ENCODE results near the gene PPP2R5D.

Gene PPP2R5D

GRCh38 chr6:43061861-43062260 lies 77.5 kb downstream of the PPP2R5D start:
- TF ChIP-seq, protein P1, sequence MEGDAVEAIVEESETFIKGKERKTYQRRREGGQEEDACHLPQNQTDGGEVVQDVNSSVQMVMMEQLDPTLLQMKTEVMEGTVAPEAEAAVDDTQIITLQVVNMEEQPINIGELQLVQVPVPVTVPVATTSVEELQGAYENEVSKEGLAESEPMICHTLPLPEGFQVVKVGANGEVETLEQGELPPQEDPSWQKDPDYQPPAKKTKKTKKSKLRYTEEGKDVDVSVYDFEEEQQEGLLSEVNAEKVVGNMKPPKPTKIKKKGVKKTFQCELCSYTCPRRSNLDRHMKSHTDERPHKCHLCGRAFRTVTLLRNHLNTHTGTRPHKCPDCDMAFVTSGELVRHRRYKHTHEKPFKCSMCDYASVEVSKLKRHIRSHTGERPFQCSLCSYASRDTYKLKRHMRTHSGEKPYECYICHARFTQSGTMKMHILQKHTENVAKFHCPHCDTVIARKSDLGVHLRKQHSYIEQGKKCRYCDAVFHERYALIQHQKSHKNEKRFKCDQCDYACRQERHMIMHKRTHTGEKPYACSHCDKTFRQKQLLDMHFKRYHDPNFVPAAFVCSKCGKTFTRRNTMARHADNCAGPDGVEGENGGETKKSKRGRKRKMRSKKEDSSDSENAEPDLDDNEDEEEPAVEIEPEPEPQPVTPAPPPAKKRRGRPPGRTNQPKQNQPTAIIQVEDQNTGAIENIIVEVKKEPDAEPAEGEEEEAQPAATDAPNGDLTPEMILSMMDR (conservative IDR thresholded peaks at IDR 0.05) = no peak
- H3K27ac ChIP-seq = no peak overlapping the region
